H9 (cell line): ENCODE results near the gene LAMC1. TPM values are rescaled to one million over a fixed set of nuclear protein-coding genes. Genes with fewer than 3 reads are reported as not detected.

ENCODE experiments used
- DNase-seq: peaks from one replicate; pipeline ENCODE4 v3.0.0-alpha.2; 2017
- H2AFZ ChIP-seq: one replicate; pipeline ENCODE4 v1.6.1; 2013; ENCODE audit warnings: mild to moderate bottlenecking, low read length, control low read depth, moderate library complexity
- H2AK5ac ChIP-seq: 2 replicates; pipeline ENCODE4 v1.6.1; 2013; ENCODE audit warnings: low read length, control low read depth, mixed read lengths; ENCODE audit not compliant: insufficient read length
- H2BK120ac ChIP-seq: one replicate; pipeline ENCODE4 v1.6.1; 2013; ENCODE audit warnings: low read depth, mild to moderate bottlenecking, low read length, control low read depth, inconsistent platforms; ENCODE audit not compliant: poor library complexity, severe bottlenecking
- H2BK12ac ChIP-seq: 2 replicates; pipeline ENCODE4 v1.6.1; 2013; ENCODE audit warnings: low read length, control low read depth, mixed read lengths, low read depth; ENCODE audit not compliant: insufficient read length
- H2BK15ac ChIP-seq: 2 replicates; pipeline ENCODE4 v1.6.1; 2013; ENCODE audit warnings: low read depth, low read length, control low read depth
- H2BK20ac ChIP-seq: one replicate; pipeline ENCODE4 v1.6.1; 2013; ENCODE audit warnings: low read depth, mild to moderate bottlenecking, low read length, control low read depth, inconsistent platforms; ENCODE audit not compliant: poor library complexity, severe bottlenecking
- H2BK5ac ChIP-seq: 2 replicates; pipeline ENCODE4 v1.6.1; 2013; ENCODE audit warnings: low read length, control low read depth, mixed read lengths; ENCODE audit not compliant: insufficient read length
- H3K14ac ChIP-seq: 2 replicates; pipeline ENCODE4 v1.6.1; 2013; ENCODE audit warnings: low read length, control low read depth; ENCODE audit not compliant: insufficient read depth
- H3K18ac ChIP-seq: 2 replicates; pipeline ENCODE4 v1.6.1; 2013; ENCODE audit warnings: low read depth, mild to moderate bottlenecking, mixed read lengths, low read length, control low read depth; ENCODE audit not compliant: insufficient read length
- H3K23ac ChIP-seq: 2 replicates; pipeline ENCODE4 v1.6.1; 2013; ENCODE audit warnings: low read length, control low read depth, mixed read lengths, low read depth; ENCODE audit not compliant: insufficient read length
- H3K23me2 ChIP-seq: 2 replicates; pipeline ENCODE4 v1.6.1; 2013; ENCODE audit warnings: low read depth, mild to moderate bottlenecking, mixed read lengths, low read length, control low read depth; ENCODE audit not compliant: insufficient read length, poor library complexity, severe bottlenecking
- H3K27ac ChIP-seq: 2 replicates; pipeline ENCODE4 v1.5.1; 2013; ENCODE audit warnings: low read length, control low read depth, mixed read lengths, low read depth; ENCODE audit not compliant: insufficient read length
- H3K27me3 ChIP-seq: 2 replicates; pipeline ENCODE4 v1.6.1; 2013; ENCODE audit warnings: low read length, control low read depth, inconsistent platforms; ENCODE audit not compliant: insufficient read depth
- H3K4ac ChIP-seq: 2 replicates; pipeline ENCODE4 v1.6.1; 2013; ENCODE audit warnings: low read depth, mild to moderate bottlenecking, control low read depth, inconsistent platforms, low read length, moderate library complexity
- H3K4me1 ChIP-seq: 2 replicates; pipeline ENCODE4 v1.6.1; 2013; ENCODE audit warnings: low read length, control low read depth, inconsistent platforms; ENCODE audit not compliant: insufficient read depth
- H3K4me2 ChIP-seq: 2 replicates; pipeline ENCODE4 v1.6.1; 2013; ENCODE audit warnings: low read length, control low read depth, mixed read lengths; ENCODE audit not compliant: insufficient read length, insufficient read depth
- H3K56ac ChIP-seq: 2 replicates; pipeline ENCODE4 v1.6.1; 2013; ENCODE audit warnings: low read depth, mild to moderate bottlenecking, mixed read lengths, low read length, control low read depth; ENCODE audit not compliant: insufficient read length
- H3K79me1 ChIP-seq: 2 replicates; pipeline ENCODE4 v1.6.1; 2013; ENCODE audit warnings: low read depth, mild to moderate bottlenecking, moderate library complexity, low read length, control low read depth, inconsistent platforms; ENCODE audit not compliant: insufficient read depth, poor library complexity, severe bottlenecking
- H3K79me2 ChIP-seq: 2 replicates; pipeline ENCODE4 v1.6.1; 2013; ENCODE audit warnings: low read length, control low read depth, inconsistent platforms; ENCODE audit not compliant: insufficient read depth
- H3K9ac ChIP-seq: 2 replicates; pipeline ENCODE4 v1.6.1; 2013; ENCODE audit warnings: low read length, control low read depth, mixed read lengths; ENCODE audit not compliant: insufficient read length; ENCODE audit errors: extremely low read depth
- H3K9me3 ChIP-seq: one replicate; pipeline ENCODE4 v1.6.1; 2013; ENCODE audit warnings: low read depth, low read length, inconsistent platforms; ENCODE audit not compliant: control insufficient read depth
- H3T11ph ChIP-seq: one replicate; pipeline ENCODE4 v1.6.1; 2013; ENCODE audit warnings: mild to moderate bottlenecking, low read length, control low read depth, inconsistent platforms
- H4K20me1 ChIP-seq: one replicate; pipeline ENCODE4 v1.6.1; 2013; ENCODE audit not compliant: control insufficient read depth, insufficient read length, insufficient read depth
- H4K5ac ChIP-seq: 2 replicates; pipeline ENCODE4 v1.6.1; 2013; ENCODE audit warnings: low read depth, mild to moderate bottlenecking, mixed read lengths, low read length, control low read depth; ENCODE audit not compliant: insufficient read length
- H4K8ac ChIP-seq: replicated peaks from 2 replicates; pipeline ENCODE4 v1.6.1; 2013; ENCODE audit warnings: low read length, control low read depth, mixed read lengths, low read depth; ENCODE audit not compliant: insufficient read length
- H4K91ac ChIP-seq: 2 replicates; pipeline ENCODE4 v1.6.1; 2013; ENCODE audit warnings: low read depth, mild to moderate bottlenecking, moderate library complexity, mixed read lengths, low read length, control low read depth; ENCODE audit not compliant: insufficient read length
- H3K27ac Mint-ChIP-seq, 3 experiments: 2 replicates in 2 of 3; 3 replicates in 1 of 3; pipeline ENCODE4 v1.8.0; 2020 to 2021; ENCODE audit warnings: mixed read lengths in 3 of 3, mild to moderate bottlenecking in 1 of 3, moderate library complexity in 1 of 3
- H3K27me3 Mint-ChIP-seq: 2 replicates; pipeline ENCODE4 v1.8.0; 2021; ENCODE audit warnings: low read depth, mild to moderate bottlenecking, moderate library complexity, mixed read lengths
- H3K36me3 Mint-ChIP-seq, 3 experiments: 2 replicates in 2 of 3; 3 replicates in 1 of 3; pipeline ENCODE4 v1.8.0; 2020 to 2021; ENCODE audit warnings: low read depth in 3 of 3, mixed read lengths in 3 of 3; ENCODE audit not compliant: insufficient read depth in 1 of 3
- H3K4me1 Mint-ChIP-seq, 2 experiments: 2 replicates each; pipeline ENCODE4 v1.8.0; 2020; ENCODE audit warnings: mixed read lengths in 2 of 2
- H3K4me3 Mint-ChIP-seq, 2 experiments: 2 replicates in 1 of 2; 3 replicates in 1 of 2; pipeline ENCODE4 v1.8.0; 2020 to 2021; ENCODE audit warnings: mild to moderate bottlenecking in 2 of 2, mixed read lengths in 2 of 2, moderate library complexity in 1 of 2
- H3K9me3 Mint-ChIP-seq, 2 experiments: 2 replicates in 1 of 2; 3 replicates in 1 of 2; pipeline ENCODE4 v1.8.0; 2020; ENCODE audit warnings: mild to moderate bottlenecking in 2 of 2, mixed read lengths in 2 of 2, moderate library complexity in 1 of 2
- WGBS: extraction: QIAGEN DNeasy Blood & Tissue Kit; methylation state at CpG from one replicate; pipeline ENCODE4 v1.1.7; 2013; ENCODE audit warnings: missing lambda C conversion rate, low lambda C conversion rate, mixed read lengths; ENCODE audit not compliant: insufficient read length; ENCODE audit errors: extremely low coverage; 5-methylcytosine and 5-hydroxymethylcytosine counted together
- total RNA-seq: library from RNA; stranded (reverse); gene quantifications from 2 replicates; pipeline ENCODE4 v1.2.1, GENCODE V29; 2021
- TF ChIP-seq, protein P1 (sequence below): fragments of 200-600 bp; sonication (generic); conservative IDR thresholded peaks from 3 replicates; pipeline ENCODE4 v1.8.0; 2021; ENCODE audit warnings: antibody characterized with exemption, mild to moderate bottlenecking

Gene LAMC1
- total RNA-seq, 1 experiment from 2014 or later: 96.2 TPM

- no peak overlapping the region for H3K23ac ChIP-seq
- H3K27ac ChIP-seq: no peak overlapping the region
- no peak overlapping the region for H3K9ac ChIP-seq
- no peak overlapping the region for H3K4ac ChIP-seq
- H3K4me2 ChIP-seq: no peak overlapping the region
- no peak overlapping the region for H2BK120ac ChIP-seq
- TF ChIP-seq, protein P1, sequence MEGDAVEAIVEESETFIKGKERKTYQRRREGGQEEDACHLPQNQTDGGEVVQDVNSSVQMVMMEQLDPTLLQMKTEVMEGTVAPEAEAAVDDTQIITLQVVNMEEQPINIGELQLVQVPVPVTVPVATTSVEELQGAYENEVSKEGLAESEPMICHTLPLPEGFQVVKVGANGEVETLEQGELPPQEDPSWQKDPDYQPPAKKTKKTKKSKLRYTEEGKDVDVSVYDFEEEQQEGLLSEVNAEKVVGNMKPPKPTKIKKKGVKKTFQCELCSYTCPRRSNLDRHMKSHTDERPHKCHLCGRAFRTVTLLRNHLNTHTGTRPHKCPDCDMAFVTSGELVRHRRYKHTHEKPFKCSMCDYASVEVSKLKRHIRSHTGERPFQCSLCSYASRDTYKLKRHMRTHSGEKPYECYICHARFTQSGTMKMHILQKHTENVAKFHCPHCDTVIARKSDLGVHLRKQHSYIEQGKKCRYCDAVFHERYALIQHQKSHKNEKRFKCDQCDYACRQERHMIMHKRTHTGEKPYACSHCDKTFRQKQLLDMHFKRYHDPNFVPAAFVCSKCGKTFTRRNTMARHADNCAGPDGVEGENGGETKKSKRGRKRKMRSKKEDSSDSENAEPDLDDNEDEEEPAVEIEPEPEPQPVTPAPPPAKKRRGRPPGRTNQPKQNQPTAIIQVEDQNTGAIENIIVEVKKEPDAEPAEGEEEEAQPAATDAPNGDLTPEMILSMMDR: no peak
- no peak overlapping the region for H3K18ac ChIP-seq
- no peak overlapping the region for H3K56ac ChIP-seq
- H3K23me2 ChIP-seq: peaks cover 3% of the 10 kb centered on the region
- WGBS: no CpG with 5 or more reads among the region's 3 CpGs
- peaks cover 5% of the 10 kb centered on the region for H3K27me3 Mint-ChIP-seq
- no peak overlapping the region for H4K8ac ChIP-seq
- H2BK5ac ChIP-seq: no peak overlapping the region
- H3K27ac Mint-ChIP-seq: no peak overlapping the region
- H2BK15ac ChIP-seq: no peak overlapping the region
- no peak overlapping the region for H2AK5ac ChIP-seq
- peaks cover 0 to 4% (median 3%) of the 10 kb centered on the region in 3 experiments; a peak in 2 of 7 replicates for H3K36me3 Mint-ChIP-seq
- no peak overlapping the region for H2BK20ac ChIP-seq
- no peaks in the 10 kb centered on the region for H3K27me3 ChIP-seq
- no peak overlapping the region for H3K4me3 Mint-ChIP-seq
- no peak overlapping the region for H4K91ac ChIP-seq
- no peak overlapping the region for H2BK12ac ChIP-seq
- DNase-seq: no peak
- no peak overlapping the region for H3T11ph ChIP-seq
- H3K79me2 ChIP-seq: peaks cover 2% of the 10 kb centered on the region; the same call in 1 of the 2 replicates
- H4K20me1 ChIP-seq: no peaks in the 10 kb centered on the region
- H4K5ac ChIP-seq: no peak overlapping the region
- H2AFZ ChIP-seq: no peak overlapping the region
- H3K9me3 Mint-ChIP-seq: no peaks in the 10 kb centered on the region
- no peak overlapping the region for H3K14ac ChIP-seq
- peaks cover 63 to 69% of the 10 kb centered on the region in 2 experiments for H3K4me1 Mint-ChIP-seq
- peaks cover 7% of the 10 kb centered on the region for H3K4me1 ChIP-seq
- H3K9me3 ChIP-seq: no peaks in the 10 kb centered on the region
- H3K79me1 ChIP-seq: no peaks in the 10 kb centered on the region
Measured at GRCh38 chr1:183029591-183030000, 6.4 kb downstream of the LAMC1 start.
